NCI-H748 (cell line): ENCODE results near the gene PDGFB.

Experiments
- DNase-seq: peaks from one replicate; lab custom pipeline; 2025; ENCODE audit not compliant: unreplicated experiment; lab: John Stamatoyannopoulos, UW

The PDGFB gene

DNA sequence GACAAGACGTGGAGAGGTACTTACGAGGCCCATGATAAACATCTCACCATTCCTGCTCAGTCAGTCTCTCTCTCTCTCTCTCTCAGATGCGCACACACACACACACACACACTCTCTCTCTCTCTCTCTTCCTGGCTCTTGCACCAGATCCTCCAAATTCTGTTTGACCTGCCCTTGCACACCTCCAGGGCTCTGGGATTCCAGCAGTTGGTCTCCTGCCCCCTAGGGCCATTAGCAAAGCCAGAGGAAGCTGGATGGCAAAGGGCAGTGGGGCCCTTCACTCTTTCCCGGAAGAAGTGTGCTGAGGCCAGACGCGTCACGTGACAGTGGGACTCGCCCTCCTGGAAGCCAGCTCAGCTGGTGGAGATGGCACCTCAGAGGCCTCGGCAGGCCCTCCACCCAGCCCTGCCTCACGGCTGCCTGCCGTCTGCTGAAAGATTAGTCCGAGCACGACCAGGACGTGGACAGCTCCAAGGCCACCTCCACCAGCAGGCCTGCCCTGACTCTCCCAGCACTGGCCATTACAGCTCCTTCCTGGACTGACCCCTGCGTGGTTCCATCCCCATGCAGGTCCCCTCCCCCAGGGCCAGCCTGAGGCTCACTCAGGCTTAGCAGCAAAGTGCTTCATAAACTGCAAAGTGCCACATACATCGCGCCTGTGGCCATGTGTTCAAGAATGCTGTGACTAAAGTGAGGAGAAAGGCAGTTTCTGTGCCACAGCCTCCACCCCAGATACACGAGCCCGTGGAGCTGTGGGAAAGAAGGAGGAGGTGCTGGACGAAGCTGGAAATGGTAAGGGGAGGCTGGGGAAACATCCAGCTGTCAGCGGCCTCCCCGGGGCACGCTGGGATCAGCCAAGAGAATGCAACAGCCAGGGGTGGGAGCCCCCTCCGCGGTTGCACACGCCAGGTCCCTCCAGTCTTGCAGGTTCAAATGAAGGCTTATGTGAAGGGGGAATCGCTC, 3.7 kb downstream of the PDGFB start:
- DNase-seq = no peak

DNA sequence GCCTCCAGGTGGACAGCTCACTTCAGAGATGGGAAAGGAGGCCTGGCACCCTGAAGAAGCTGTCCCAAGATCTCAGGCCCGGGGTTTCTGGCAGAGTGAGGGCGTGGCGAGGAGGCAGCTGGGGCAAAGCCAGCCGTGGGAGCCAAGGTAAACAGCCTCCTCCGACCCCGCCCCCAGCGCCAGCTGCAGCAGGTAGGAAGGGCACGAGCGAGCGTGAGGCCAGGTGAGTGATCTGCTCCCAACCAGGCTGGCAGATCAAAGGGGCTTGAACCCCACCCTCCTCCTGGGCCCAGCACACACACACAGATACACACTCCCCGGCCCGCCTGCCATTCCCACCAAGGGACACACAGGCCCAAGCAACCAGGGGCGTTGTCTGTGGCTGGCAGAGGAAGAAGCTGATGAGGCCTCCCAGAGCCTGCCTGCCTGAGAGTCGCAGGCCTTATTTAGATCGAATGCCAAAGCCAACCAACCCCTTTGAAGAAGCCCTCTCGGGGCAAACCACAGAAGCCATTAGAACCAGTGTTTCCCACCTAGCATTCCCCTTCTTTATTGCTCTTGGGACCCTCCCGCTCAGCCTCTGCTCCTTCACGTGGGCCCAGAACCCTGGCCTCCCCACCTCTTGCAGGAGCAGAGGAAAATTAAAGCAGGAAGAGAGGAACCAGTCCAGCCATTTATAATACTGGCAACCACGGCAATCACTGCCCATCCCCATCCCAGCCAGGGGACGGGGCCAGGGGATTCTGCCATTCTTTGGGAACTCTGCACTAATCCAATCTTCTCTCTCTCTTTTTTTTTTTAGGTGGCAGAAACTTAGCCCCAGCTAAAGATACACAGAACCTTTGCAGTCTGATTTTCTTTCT, 5.0 kb downstream of the PDGFB start:
- peak; percentile 92 for DNase-seq

DNA sequence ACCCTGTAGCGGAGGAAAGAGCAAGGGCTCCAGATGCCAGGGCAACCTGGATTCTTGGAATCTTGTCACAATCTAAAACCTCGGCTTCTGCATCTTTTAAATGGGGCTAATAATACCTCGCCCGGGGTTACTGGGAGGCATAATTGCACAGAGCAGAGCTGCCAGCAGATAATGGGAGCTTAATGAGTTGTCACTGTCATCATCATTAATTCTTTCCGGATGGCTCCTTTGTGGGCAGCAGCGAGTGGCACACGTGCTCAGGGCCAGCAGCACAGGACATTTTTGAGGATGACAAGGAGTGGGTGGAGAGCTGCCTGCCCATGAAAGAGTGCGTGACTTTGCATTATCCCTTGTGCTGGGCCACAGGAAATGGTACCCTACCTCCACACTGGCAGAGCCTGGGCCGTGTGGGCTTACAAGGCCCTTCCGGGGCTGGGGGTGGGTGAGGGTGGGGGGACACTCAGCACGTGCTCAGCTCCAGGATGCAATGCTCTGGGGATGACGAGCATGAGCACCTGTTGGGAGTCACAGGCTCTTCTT, 5.7 kb downstream of the PDGFB start:
- DNase-seq = peak; percentile 88

DNA sequence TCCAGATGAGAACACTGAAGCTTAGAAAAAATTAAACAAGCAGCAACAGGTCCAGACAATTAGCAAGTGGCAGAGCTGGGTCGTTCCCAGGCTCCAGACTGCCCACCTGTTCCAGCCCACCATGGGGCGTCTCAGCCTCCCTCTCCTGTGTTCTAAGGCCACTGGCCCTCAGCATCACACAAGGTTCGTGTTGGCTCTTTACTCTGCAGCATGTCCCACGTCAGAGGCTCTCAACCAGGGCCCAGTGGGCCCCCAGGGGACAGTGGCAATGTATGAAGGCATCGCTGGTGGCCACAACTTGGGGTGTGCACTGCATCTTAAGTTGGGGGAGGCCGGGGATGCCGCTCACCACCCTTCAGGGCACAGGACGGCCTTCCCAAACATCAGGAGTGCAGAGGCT, 6.2 kb downstream of the PDGFB start:
- DNase-seq = peak; percentile 16

DNA sequence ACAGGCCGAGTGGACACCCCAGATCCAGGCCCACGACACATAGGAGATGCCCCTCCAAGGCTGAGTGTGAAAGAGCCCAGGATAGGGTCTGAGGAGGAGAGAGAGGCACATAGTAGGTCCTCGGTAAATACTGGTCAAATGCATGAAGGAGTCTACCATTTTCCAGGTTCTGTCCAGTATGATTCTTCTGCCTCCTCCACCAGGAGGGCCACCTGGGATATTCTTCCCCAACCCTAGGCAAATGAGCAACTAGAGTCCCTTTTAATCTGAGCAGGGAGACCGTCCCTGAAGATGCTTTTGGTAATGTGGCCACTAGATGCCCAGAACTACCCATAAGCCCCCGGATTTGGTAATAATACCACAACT, 6.7 kb downstream of the PDGFB start:
- DNase-seq = no peak

DNA sequence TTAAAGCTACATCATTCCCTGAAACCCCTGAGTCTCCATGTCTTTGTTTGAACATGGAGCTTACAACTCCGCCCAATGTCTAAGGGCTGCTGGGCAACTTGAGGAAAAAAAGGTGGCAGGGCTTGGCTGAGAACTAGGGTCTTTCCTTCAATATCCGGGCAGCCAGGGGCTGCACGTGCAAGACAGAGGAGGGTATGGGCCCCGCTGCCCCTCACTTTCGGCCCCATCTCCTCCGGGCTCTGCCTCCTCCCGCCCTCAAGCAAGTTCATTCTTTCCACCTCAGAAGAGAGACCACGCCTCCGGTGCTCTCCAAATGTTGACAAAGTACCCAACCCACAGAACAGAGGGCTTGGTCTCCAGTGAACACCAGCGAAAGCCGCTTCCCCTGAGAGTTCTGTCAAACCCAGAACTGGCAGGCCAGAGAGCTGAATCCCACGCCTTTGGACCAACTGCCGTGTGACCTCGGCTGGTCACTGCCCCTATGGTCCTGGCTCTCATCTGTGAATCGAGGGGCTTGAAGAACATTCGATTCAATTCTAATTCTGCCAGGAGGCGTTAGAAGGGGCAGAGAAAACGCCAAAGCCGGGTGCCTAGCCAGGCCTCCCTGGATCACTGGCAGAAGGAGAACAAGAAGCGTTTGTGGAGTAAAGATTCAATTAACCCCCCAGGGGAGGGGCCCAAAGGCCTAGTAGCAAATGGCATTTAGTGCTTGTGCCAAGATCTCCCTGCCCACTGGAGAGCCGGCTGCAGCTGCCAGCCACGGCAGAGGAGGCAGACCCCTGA, 7.3 kb downstream of the PDGFB start:
- peak; percentile 43 for DNase-seq

DNA sequence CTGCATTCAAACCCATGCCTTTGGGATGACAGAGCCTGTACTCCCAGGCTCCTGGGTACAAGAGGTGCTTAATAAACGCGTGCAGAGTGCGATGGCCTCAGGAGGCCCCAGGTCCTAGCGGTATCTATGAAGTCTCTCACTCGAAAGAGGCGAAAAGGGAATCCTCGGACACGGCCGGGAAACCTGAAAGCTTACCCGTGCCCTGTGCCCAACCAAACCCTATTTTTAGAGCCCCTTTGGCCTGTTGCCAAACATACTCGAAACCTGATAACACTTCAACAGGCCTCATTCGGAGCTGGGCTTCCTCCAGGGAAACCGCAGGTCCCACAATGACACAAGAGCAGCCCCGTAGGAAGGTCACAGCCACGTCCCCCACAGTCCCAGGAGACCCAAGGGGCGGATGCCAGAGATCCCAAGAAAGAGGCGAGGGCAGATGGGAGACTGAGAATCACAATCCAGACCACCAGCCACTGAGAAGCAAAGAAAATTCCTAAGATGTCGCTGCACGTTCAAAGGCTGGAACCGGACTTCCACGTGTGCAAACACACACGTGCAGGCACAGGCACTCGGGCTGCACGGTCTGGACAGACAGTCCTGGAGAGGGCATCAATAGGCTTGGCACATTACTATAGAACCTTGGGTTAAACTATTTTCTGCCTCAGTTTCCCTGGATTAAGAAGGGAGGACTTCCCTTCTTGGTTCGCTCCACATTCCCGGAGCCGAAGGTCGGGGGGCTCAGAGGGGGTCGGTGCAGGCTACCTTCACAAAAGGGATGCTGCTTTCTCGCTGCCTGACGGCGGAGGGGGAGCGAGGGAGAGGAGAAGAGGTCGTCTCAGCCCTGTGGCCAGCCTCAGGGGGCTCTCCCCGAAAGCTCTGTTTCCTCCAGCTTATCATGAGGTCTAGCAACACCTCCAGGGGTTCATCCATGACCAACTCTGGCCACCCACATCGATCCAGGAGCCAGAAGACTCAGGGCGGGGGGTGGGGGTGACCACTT, 8.2 kb downstream of the PDGFB start:
- DNase-seq = peak; percentile 81

DNA sequence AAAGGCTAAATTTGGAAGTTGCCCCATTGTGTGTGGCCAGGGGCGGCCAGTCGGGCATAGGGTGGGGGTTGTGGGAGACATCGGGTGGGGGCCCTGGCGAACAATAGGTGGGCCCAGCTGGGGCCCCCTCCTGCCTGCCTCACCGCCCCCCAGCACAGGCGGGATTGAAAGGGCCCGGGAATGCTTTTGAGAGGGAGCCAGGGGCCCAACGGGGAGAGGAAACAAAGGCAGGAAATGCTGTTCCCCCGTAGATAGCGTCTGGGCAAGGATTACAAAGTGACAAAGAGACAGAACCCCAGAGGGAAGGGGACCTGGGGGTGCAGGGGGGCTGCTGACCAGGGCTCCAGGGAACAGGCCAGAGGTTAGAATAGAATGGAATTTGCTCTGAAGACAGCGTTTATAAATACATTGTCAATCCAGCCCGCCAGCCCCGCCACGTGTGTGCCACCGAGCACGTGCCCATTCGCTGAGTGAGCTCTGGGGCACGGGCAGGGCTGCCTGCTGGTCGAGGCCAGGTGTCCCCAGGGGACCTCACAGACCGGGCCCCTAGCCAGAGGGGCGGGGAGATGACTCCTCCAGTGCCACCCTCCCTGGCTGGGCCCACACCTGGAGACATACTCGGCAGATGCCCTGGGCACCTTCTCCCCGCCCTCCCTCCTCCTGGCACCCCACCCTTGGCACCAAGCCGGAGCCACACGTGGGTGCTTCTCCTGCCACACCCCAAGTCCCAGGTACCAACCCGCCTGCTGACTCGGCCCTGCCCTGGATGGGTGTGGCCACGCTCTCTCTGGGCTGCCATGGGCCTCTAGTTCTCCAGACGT, 9.7 kb downstream of the PDGFB start:
- DNase-seq = no peak

DNA sequence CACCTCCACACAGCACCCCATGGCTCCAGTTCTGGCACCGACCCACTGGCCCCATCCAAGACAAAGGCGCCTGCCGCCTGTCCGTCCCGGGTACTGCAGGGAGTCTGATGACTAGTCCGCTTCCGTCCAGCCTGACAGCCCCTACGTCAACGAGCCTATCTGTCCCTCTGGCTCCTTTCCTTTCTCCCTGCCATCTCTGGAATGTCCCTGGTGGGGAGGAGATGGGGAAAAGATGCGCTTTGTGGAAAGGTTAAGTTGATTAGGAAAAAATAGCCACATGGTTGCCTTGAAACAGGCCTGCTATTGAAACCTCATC, 10.4 kb downstream of the PDGFB start:
- no peak for DNase-seq

DNA sequence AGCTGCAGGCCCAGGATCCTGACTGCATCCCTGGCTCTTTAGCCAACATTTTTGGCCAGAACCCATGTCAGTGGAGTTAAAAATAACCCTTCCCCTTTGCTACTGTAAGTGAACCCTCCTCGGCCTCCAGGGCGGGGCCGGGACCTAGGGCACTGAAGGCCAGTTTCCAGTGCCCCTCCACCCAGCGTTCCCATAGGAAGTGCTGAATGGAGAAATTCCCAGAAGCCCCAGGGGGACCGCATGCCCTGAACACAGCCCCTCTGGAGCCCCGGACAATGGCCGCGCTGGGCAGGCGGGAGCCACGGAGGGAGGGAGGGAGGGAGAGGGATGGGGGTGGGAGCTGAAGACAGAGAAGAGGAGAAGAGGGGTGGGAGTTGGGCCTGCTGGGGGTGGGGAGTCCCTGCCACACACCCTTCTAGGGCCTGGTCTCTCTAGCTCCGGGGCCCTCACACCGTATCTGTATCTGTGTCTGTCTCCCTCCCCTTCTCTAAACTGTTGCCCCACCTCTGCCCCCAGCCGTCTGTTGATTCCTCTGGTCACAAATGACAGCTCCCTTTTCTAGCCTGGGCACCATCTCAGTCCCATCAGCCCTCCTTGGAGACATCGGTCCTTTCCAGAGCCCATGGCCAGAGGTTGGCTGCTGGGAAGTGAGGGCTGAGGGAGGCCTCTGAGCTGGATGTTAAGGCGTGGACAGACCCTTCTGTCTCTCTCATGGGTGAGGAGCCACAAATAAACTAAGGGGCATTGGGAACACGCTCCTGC, 10.9 kb downstream of the PDGFB start:
- no peak for DNase-seq

DNA sequence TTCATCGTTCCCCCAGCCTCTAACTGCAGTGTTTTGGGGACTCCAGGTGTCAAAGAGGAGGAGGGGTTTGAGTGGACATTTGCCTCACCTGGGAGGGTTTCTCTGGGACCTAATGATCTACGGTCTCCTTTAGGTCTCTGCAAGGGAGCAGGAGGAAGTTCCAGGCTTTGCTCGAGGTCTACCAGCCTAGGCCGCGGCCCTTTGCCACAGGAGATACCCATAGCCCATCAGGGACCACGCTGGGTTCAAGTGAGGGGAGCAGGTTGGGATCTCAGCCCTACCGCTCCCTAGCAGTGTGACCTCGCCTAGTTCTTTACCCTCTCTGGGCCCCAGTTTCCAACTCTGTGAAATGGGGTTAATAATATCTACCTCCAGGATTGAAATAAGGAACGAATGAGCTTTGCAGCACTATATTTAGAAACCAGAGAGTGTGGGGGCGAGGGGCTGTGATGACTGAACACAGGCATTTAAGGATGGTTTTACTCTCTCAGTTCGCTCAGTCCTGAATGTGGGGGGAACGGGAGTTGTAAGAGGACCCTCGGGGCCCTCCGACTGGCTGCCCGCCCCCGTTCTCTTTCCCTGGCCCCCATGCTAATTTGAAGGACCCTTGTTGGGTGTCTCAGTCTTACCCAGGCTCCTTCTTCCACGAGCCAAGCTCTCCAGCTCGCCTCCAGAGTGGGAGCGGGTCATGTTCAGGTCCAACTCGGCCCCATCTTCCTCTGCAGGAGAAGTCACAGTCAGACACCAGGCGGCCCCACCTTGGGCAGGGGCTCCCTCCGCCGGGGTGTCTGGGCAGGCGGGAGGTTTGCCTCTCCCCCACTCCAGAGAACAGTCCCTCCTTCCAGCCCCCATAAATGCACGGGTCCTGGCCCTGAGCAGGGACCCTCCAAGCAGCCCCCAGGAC, 11.7 kb downstream of the PDGFB start:
- DNase-seq = no peak

DNA sequence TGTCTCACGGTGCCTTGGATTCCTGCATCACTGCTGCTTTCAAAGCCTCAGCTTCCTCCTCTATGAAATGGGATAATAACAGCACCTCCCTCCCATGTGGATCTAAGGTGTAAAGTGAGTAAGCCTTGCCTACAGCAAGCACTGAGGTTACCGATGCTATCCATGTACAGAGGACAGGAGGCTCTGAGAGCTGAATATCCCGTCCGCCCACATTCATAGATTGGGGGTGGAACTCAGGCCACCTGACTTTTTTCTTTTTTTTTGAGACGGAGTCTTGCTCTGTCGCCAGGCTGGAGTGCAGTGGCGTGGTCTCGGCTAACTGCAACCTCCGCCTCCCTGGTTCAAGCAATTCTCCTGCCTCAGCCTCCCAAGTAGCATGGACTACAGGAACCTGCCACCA, 12.5 kb downstream of the PDGFB start:
- no peak for DNase-seq

DNA sequence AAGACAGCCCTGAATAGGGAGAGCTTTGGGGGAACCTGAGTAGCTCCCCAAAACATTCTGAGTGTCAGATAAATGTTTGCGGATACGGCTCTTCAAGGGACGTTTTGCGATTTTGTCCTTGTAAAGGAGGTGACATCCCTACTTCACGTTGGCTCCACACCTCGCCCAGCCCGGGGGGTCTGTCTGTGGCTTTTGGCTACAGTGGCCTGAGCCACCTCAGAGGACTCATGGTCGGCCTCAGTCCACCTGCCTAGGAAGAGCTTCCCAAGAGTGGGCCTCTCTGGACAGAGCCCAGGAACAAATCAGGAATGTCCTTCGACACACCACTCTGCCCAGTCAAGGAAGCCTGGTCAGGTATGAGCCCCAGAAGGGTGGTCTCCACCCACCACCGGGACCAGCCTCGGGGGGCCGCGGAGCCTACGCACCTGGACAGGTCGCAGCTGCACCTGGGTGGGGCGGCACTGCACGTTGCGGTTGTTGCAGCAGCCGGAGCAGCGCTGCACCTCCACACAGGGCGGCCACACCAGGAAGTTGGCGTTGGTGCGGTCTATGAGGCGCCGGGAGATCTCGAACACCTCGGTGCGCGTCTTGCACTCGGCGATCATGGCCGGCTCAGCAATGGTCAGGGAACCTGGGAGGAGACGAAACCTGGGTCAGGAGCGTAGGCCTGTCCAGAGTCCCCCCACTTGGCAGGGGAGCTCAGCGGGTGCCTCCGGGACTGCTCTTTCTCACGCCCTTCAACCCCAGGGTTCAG, 13.4 kb downstream of the PDGFB start:
- no peak for DNase-seq

DNA sequence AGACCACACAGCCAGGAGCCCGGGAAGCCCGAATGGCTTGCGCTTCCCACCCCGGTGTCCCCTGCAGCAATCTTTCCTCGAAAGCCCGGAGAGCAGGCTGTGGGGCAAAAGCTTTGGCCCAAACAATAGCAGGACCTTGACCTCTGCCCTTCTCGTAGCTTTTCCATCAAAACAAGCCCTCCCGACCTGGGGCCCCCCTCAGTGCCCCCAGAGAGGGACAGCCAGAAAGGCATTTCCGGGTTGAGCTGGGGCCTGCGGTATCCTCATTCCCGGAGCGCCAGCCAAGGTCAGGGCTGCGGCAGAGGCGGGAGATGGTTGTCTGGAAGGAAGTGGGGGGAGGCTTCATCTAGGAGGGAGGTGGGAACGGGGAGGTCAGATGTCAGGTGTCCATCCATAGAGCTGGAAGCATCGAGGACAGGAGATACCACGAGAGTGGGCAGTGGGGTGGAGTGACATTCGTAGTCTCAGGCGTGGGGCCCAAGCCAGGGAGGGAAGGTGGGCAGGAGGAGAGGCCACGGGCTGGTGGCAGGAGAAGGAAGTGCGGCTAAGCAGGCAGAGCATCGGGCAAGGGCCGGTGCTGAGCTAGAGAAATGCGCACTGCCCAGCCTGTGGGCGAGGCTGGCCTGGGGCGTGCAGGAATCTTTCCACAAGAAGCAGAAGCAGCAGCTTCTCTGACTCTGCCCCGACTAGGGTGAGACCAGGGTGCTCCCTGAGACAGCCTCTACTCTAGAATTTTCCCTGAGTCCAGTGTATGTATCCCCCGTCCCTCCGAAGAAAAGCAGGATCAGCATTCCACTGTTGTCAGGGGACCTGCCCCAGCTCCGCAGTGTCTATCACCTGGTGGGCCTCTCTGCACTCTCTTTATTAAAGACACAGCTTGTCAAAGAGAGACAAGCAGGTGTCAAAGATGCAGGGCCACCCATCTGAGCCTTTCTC, 14.3 kb downstream of the PDGFB start:
- DNase-seq = no peak

DNA sequence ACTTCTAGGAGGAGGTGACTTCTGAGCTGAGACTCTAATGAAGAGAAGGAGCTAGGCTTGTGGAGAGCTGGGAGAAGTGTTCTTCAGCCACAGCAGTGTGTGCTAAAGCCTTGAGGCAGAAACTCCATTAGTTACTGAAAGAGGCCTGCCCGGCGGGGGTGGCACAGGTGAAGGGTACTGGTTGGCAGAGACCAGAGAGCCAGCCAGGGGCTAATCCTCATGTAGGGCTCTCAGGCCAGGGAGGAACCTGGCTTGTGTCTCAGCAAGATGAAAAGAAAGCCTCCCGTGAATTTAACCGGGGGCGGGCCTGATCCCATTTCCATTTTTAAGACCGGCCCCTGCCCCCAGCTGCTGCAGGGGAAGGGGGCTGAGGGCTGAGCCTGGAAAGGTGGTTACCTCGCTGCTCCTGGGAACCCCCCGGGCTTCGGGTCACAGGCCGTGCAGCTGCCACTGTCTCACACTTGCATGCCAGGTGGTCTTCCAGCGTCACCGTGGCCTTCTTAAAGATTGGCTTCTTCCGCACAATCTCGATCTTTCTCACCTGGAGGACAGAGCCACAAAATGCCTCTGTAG, 15.0 kb downstream of the PDGFB start:
- no peak for DNase-seq
